ENCODE measurements around the gene SFSWAP. TPM values are rescaled to one million over a fixed set of nuclear protein-coding genes. Genes with fewer than 3 reads are reported as not detected.

Gene SFSWAP
- total and polyA plus RNA-seq, 8 donors = 14.8 to 194 (median 45.2) TPM

DNA sequence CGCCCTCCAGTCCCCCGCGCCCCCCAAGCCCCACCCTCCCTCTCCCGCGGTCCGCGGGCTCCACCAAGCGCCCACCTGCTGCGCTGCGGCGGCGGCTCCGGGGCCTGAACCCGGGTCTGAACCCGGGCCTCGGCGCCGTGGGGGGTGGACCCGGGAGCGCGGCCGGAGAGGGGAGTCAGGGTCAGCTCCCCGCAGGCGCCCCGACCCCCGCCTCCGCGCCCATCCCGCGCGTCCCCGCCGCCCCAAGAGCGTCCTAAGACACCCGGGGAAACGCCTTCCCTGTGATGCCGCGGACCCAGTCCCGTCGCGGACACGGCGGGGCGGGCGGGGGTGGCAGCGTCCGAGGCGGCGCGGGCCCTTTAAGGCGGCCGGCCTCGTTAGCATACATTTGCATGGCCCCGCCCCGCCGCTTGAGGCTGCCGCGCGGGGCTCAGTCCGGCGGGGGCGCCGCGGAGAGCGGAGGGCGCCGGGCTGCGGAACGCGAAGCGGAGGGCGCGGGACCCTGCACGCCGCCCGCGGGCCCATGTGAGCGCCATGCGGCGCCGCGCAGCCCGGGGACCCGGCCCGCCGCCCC, 117.2 kb downstream of the SFSWAP start, which contains the start of gene MMP17:
Gene MMP17, plus strand, starts transcription at position 433 of the 574 bp plus-strand sequence. Its CDS starts 102 bp downstream, at position 535.
- no peaks in the 10 kb centered on the region for H3K9me3 ChIP-seq
- peak within 1 kb of the TSS; percentile 43 to 61 (median 54) for H3K4me3 ChIP-seq
- WGBS, 5 donors = 0 to 5% (median 2%) methylated on average over 7 to 84 of the region's 86 CpGs
- peak within 1 kb of the TSS in 2 of 5 donors; percentile 46 to 76 for H3K27ac ChIP-seq
- intact Hi-C loops (cut with DNase I; ENCODE audit: low total_unique reads) = no loop called here
- no peaks in the 10 kb centered on the region for H3K36me3 ChIP-seq
- peaks cover 35 to 55% (median 46%) of the 10 kb centered on the region in 4 donors for H3K4me1 ChIP-seq
- DNase-seq = peak in 1 of 2 donors; percentile 83
- peaks cover 7 to 92% (median 49%) of the 10 kb centered on the region in 3 donors for H3K27me3 ChIP-seq
- TF ChIP-seq POLR2A (IDR thresholded peaks at IDR 0.05) = no peak
- TF ChIP-seq POLR2AphosphoS5 (IDR thresholded peaks at IDR 0.05) = peak in 1 of 3 donors; percentile 10

DNA sequence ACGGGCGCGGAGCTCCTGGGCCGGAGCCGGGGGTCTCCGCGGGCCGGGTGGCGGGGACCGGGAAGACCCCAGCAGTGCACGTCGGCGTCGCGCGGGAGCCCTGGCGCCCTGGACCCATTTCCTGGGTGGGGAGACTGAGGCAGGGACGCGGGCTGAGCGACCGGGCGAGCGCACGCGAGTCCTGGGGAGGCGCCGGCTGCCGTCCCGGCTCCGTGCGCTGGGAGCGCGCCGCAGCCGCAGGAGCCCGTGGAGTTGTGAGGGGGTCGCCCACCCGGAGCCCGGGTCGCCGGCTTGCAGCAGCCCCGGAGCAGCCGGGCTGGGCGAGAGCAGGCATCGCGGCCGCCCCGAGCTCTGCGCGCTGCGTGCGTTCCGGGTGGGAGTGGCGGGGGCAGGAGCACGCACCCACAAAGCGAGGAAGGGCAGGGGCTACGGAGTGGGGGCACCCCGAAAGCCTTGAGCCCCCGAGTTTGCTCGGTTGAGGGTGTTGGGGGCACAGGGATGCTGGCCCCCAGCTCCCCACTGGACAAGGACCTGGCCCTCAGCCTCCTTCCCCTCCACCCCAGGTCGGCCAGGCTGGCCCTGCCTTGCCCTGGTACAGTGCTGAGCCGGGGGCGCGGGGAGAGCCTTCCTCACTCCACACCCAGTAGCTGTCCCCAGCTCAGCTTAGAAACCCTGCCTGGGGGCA, 117.9 kb downstream of the SFSWAP start:
- TF ChIP-seq, protein P1, sequence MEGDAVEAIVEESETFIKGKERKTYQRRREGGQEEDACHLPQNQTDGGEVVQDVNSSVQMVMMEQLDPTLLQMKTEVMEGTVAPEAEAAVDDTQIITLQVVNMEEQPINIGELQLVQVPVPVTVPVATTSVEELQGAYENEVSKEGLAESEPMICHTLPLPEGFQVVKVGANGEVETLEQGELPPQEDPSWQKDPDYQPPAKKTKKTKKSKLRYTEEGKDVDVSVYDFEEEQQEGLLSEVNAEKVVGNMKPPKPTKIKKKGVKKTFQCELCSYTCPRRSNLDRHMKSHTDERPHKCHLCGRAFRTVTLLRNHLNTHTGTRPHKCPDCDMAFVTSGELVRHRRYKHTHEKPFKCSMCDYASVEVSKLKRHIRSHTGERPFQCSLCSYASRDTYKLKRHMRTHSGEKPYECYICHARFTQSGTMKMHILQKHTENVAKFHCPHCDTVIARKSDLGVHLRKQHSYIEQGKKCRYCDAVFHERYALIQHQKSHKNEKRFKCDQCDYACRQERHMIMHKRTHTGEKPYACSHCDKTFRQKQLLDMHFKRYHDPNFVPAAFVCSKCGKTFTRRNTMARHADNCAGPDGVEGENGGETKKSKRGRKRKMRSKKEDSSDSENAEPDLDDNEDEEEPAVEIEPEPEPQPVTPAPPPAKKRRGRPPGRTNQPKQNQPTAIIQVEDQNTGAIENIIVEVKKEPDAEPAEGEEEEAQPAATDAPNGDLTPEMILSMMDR (IDR thresholded peaks at IDR 0.05) = no peak
- TF ChIP-seq POLR2A (IDR thresholded peaks at IDR 0.05) (no peak), POLR2AphosphoS5 (IDR thresholded peaks at IDR 0.05) (no peak), EP300 (IDR thresholded peaks at IDR 0.05) (no peak)
- H3K36me3 ChIP-seq = no peaks in the 10 kb centered on the region
- H3K4me3 ChIP-seq = peak overlapping the region; percentile 43 to 59 (median 54)
- DNase-seq = peak in 1 of 2 donors; percentile 35
- H3K27ac ChIP-seq = peak overlapping the region in 2 of 5 donors; percentile 46 to 76
- intact Hi-C loops (cut with DNase I; ENCODE audit: low total_unique reads) = no loop called here
- H3K9me3 ChIP-seq = no peaks in the 10 kb centered on the region
- H3K27me3 ChIP-seq = peaks cover 13 to 94% (median 56%) of the 10 kb centered on the region in 3 donors
- peaks cover 35 to 55% (median 46%) of the 10 kb centered on the region in 4 donors for H3K4me1 ChIP-seq
- 0 to 3% (median 2%) methylated on average over 23 to 64 of the region's 64 CpGs for WGBS, 5 donors

DNA sequence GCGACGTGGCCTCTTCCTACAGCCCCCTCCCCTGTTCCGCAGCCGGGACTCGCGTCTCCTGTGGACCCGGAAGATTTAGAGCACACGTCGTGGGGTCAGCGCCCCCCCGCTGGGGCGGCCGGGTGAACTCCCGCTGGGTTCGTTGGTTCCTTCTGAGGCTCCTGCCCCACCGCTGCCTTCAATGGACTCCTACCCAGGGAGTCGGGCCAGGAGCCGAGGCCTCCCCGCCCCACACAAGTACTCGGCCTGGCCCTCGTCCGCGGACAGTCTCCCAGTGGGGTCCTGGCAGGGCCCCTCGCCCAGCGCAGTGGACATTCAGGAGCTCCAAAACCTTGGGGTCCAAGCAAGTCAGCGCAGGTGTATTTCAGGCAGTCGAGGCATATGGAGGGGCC, 118.5 kb downstream of the SFSWAP start:
- H3K27me3 ChIP-seq = peaks cover 13 to 94% (median 62%) of the 10 kb centered on the region in 3 donors
- peaks cover 35 to 55% (median 46%) of the 10 kb centered on the region in 4 donors for H3K4me1 ChIP-seq
- 6 to 15% (median 6%) methylated on average over 15 to 27 of the region's 27 CpGs for WGBS, 5 donors
- DNase-seq = peak in 1 of 2 donors; percentile 48
- TF ChIP-seq POLR2A (IDR thresholded peaks at IDR 0.05) (no peak), EP300 (IDR thresholded peaks at IDR 0.05) (no peak), POLR2AphosphoS5 (IDR thresholded peaks at IDR 0.05) (no peak)
- TF ChIP-seq, protein P1 (IDR thresholded peaks at IDR 0.05) = no peak
- H3K36me3 ChIP-seq = no peaks in the 10 kb centered on the region
- H3K27ac ChIP-seq = peak overlapping the region in 2 of 5 donors; percentile 46 to 76
- intact Hi-C loops (cut with DNase I; ENCODE audit: low total_unique reads) = no loop called here
- peak overlapping the region; percentile 43 to 59 (median 54) for H3K4me3 ChIP-seq
- H3K9me3 ChIP-seq = no peaks in the 10 kb centered on the region

DNA sequence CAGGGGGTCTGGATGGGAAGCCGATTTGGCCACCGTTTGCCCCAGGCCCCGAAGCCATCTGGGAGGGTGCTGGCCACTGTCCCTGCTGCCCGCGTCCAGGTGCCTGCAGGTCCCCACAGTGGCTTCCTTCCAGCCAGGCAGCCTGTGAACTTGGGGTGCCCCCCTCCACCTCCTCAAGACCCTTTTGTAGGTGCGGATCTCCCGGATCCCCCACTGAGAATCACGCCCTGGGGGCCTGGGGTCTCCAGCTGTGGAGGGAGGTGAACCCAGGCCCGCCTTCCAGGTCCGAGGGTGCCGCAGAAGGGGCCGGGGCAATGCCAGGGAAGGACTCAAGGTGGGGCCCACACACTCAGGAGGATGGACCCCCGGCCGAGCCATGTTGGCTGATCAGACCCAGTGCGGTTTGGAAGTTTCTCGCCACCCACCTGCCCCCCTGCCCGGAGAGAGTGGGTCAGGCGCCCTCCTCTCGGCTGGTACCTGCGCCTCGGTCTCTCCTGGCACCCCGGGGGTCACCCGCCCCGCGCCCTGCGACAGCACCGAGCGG, 119.0 kb downstream of the SFSWAP start:
- H3K27me3 ChIP-seq = peaks cover 13 to 95% (median 67%) of the 10 kb centered on the region in 3 donors
- peak overlapping the region; percentile 43 to 59 (median 54) for H3K4me3 ChIP-seq
- intact Hi-C loops (cut with DNase I; ENCODE audit: low total_unique reads) = no loop called here
- H3K9me3 ChIP-seq = no peaks in the 10 kb centered on the region
- H3K27ac ChIP-seq = peak overlapping the region in 3 of 5 donors; percentile 62 to 76 (median 74)
- WGBS, 5 donors = 6 to 15% (median 13%) methylated on average over 12 to 28 of the region's 28 CpGs
- H3K4me1 ChIP-seq = peaks cover 35 to 59% (median 48%) of the 10 kb centered on the region in 4 donors
- no peak for DNase-seq
- TF ChIP-seq EP300 (IDR thresholded peaks at IDR 0.05) (no peak), POLR2A (IDR thresholded peaks at IDR 0.05) (no peak), POLR2AphosphoS5 (IDR thresholded peaks at IDR 0.05) (no peak)
- TF ChIP-seq, protein P1 (IDR thresholded peaks at IDR 0.05) = no peak
- no peaks in the 10 kb centered on the region for H3K36me3 ChIP-seq

Measured in stomach (tissue), 9 donors.